Jurkat, Clone E6-1 (cell line): ENCODE measurements around the gene RASGRP3.
A peak's percentile ranks its signal among the peaks of the same experiment; 100 is the strongest.

Experiments used
- DNase-seq: peaks from one replicate; pipeline ENCODE4 v3.0.0-alpha.2; 2011; ENCODE audit warnings: low read depth, low spot score
- H3K4me3 ChIP-seq: 2 replicates; pipeline ENCODE4 v1.5.1; 2011; ENCODE audit warnings: mild to moderate bottlenecking, low read length, control low read depth, moderate library complexity

The RASGRP3 gene

GRCh38 chr2:33488715-33489540 lies 12.5 kb downstream of the RASGRP3 start:
- no peak overlapping the region for H3K4me3 ChIP-seq
- DNase-seq, result no peak

GRCh38 chr2:33489835-33490431 lies 13.5 kb downstream of the RASGRP3 start:
- no peak overlapping the region for H3K4me3 ChIP-seq
- no peak for DNase-seq

GRCh38 chr2:33491441-33492084 lies 15.1 kb downstream of the RASGRP3 start:
- no peak overlapping the region for H3K4me3 ChIP-seq
- no peak for DNase-seq

- DNase-seq, result no peak
- no peak overlapping the region for H3K4me3 ChIP-seq
Measured at GRCh38 chr2:33492399-33493134, 16.1 kb downstream of the RASGRP3 start.

GRCh38 chr2:33494155-33494779 lies 17.8 kb downstream of the RASGRP3 start:
- no peak for DNase-seq
- H3K4me3 ChIP-seq, result no peak overlapping the region

GRCh38 chr2:33494877-33495641 lies 18.6 kb downstream of the RASGRP3 start:
- no peak for DNase-seq

GRCh38 chr2:33495683-33496082 lies 19.2 kb downstream of the RASGRP3 start:
- no peak overlapping the region for H3K4me3 ChIP-seq
- no peak for DNase-seq

More at GRCh38 chr2:33494877-33495641, 18.6 kb downstream of the RASGRP3 start:
- H3K4me3 ChIP-seq, result no peak overlapping the region

GRCh38 chr2:33496150-33496549 lies 19.7 kb downstream of the RASGRP3 start:
- no peak for DNase-seq
- no peak overlapping the region for H3K4me3 ChIP-seq

GRCh38 chr2:33496726-33497125 lies 20.3 kb downstream of the RASGRP3 start:
- no peak for DNase-seq
- H3K4me3 ChIP-seq, result no peak overlapping the region

GRCh38 chr2:33497221-33497650 lies 20.8 kb downstream of the RASGRP3 start:
- DNase-seq, result peak; percentile 46
- no peak overlapping the region for H3K4me3 ChIP-seq

- no peak for DNase-seq
- no peak overlapping the region for H3K4me3 ChIP-seq
Measured at GRCh38 chr2:33498291-33498956, 22.0 kb downstream of the RASGRP3 start.

GRCh38 chr2:33500177-33500576 lies 23.7 kb downstream of the RASGRP3 start:
- H3K4me3 ChIP-seq, result no peak overlapping the region
- no peak for DNase-seq

GRCh38 chr2:33502025-33502424 lies 25.6 kb downstream of the RASGRP3 start:
- no peak overlapping the region for H3K4me3 ChIP-seq
- DNase-seq, result no peak

- no peak for DNase-seq
- H3K4me3 ChIP-seq, result no peak overlapping the region
Measured at GRCh38 chr2:33503002-33503401, 26.6 kb downstream of the RASGRP3 start.

- no peak overlapping the region for H3K4me3 ChIP-seq
- DNase-seq, result no peak
Measured at GRCh38 chr2:33505966-33506365, 29.5 kb downstream of the RASGRP3 start.

- no peak overlapping the region for H3K4me3 ChIP-seq
- no peak for DNase-seq
Measured at GRCh38 chr2:33509908-33510585, 33.6 kb downstream of the RASGRP3 start.

GRCh38 chr2:33510586-33510968 lies 34.1 kb downstream of the RASGRP3 start:
- H3K4me3 ChIP-seq, result no peak overlapping the region
- DNase-seq, result no peak
